Fibroblast of skin of abdomen (primary cell): ENCODE data around the gene MOV10.
A peak's percentile ranks its signal among the peaks of the same experiment; 100 is the strongest.

Experiments
- DNase-seq: peaks from one replicate; pipeline ENCODE4 v3.0.0-alpha.2; 2013

Gene MOV10

GRCh38 chr1:112674986-112675727 is 698 bp downstream of the MOV10 start:
- peak; percentile 48 for DNase-seq

DNA sequence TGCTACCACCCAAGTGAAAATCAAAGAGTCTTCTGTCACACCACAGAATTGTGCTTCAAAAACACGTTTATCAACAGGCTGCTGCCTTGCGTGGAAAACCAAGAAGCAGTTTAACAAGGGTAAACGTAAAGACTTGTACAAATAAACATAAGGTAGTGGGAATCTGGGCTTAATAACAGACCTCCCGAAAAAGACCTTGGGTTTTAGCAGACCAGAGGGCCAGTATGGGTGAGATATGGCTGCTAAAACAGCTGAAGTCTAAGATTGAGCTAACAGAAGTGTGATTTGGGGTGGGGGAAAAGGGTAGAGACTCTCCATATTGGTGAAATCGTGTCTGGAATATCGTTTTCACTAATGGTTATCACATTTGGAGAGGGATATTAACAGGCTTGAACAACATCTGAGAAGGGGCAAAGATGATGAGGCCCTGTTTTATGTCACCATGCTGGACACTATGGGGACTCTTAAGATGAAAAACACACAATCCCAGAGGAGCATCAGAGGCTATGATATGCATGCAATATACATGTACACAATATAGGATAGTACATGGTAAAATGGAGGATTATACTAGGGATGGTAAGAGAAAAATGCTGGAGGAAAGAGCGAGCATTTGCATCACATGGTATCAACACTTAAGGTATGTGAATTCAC is 1.4 kb downstream of the MOV10 start:
- no peak for DNase-seq

GRCh38 chr1:112676543-112676942 is 2.1 kb downstream of the MOV10 start:
- no peak for DNase-seq

DNA sequence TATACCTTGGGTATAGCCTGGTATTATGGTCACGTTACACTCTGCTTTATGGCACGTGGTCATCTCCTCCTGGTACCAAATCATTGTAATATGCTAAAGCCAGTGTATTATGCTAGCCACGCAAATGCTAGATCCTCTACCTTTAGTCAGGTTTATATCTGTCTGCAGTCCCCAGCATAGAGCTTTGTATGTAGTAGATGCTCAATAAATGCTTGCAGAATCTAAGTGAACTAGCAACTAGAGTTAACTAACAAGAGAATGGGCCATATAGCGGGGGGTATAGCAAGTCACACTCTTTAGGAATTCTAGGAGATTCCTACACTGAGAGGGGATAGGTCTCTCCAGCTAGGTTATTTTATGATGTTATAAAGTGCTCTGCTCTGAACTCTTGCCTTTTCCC is 3.0 kb downstream of the MOV10 start:
- no peak for DNase-seq

DNA sequence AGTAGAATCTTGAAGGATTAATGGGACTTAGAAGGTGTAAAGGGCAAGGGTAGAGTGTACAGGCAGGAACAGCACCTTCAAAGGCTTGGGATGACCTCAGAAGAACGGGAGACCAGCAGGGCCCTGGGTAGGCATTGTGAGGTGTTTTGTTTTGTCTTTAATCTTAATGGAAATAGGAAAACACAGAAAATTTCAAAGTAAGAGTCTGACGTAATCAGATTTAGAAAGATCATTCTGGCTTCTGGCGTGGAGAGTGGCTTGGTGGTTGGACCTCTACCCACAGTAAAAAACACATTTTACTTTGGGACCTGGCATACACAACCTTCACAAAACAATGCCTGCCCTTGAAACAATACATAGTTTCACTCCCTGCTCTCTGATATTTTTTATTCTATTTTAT is 4.1 kb downstream of the MOV10 start:
- DNase-seq: no peak

GRCh38 chr1:112685913-112686312 is 11.5 kb downstream of the MOV10 start:
- no peak for DNase-seq

- DNase-seq: peak; percentile 35
These were observed 12.0 kb downstream of the MOV10 start for GRCh38 chr1:112686417-112686816.

DNA sequence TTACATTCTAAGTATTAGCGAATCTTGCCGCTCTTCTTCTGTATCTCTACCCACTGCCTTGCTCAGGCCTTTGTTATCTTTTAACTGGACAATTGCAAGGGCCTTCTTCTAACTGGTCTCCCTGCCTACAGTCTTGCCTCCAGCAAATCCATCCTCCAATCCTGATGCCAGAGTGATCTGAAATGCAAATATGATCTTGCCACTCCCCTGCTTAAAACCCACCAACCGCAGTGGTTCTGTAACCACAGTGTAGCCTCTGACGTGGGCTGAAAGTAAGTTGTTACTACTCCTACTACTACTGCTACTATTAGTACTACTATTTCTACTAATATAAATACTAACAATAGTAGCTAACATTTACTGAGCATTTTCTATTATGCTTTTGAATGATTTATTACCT is 12.4 kb downstream of the MOV10 start:
- no peak for DNase-seq

DNA sequence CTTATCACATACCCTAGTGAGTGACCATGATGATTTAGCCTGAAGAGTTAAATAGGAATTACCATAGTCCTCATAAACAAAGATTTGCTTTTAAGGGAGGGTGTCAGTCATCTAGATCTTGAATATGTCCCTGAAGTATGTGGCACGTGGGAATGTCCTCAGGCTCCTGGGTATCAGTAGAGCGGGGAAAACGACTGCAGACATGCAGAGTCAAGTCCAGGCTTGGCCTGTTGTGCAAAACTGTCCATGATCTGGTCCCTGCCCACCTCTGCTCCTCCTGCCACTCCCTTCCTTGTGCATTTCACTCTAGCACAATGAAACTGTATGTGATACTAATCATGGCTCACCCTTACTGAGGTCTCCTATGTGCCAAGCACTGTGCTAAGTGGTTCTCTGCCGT is 12.9 kb downstream of the MOV10 start:
- DNase-seq: no peak

GRCh38 chr1:112687785-112688496 is 13.5 kb downstream of the MOV10 start:
- no peak for DNase-seq

GRCh38 chr1:112688781-112689193 is 14.3 kb downstream of the MOV10 start:
- DNase-seq: no peak

- DNase-seq: no peak
These were observed 14.9 kb downstream of the MOV10 start for GRCh38 chr1:112689196-112689841.

GRCh38 chr1:112689842-112690237 is 15.4 kb downstream of the MOV10 start:
- no peak for DNase-seq

GRCh38 chr1:112692681-112693080 is 18.2 kb downstream of the MOV10 start:
- no peak for DNase-seq

- no peak for DNase-seq
These were observed 19.4 kb downstream of the MOV10 start for GRCh38 chr1:112693821-112694220.

- no peak for DNase-seq
These were observed 20.0 kb downstream of the MOV10 start for GRCh38 chr1:112694363-112694929.

GRCh38 chr1:112695276-112695675 is 20.8 kb downstream of the MOV10 start:
- DNase-seq: no peak

DNA sequence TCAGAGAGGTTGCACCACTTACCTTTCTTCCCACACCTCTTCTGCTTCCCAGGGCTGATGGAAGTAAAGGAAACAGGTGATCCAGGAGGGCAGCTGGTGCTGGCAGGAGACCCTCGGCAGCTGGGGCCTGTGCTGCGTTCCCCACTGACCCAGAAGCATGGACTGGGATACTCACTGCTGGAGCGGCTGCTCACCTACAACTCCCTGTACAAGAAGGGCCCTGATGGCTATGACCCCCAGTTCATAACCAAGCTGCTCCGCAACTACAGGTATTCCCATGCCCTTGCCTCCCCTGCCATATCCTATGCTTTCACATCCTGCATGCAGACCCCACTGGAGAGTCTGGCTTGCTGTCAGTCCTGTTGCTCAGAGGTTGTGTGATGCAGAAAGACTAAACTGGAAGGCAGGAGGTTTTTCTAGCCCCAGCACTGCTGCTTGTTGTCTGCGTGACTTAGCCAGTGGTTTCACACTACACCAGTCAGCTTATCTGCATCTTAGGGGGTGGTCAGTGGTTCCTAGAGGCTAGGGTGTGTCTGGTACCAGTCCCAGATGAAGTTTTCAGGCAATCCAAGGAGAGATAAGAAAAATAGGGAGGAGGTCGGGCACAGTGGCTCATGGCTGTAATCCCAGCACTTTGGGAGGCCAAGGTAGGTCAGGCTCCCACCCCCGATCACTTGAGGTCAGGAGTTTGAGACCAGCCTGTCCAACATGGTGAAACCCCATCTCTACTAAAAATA is 22.3 kb downstream of the MOV10 start:
- no peak for DNase-seq

- no peak for DNase-seq
These were observed 23.3 kb downstream of the MOV10 start for GRCh38 chr1:112697781-112698201.

- no peak for DNase-seq
These were observed 24.2 kb downstream of the MOV10 start for GRCh38 chr1:112698366-112699310.
